ENCODE results near the gene CISTR.
A peak's percentile ranks its signal among the peaks of the same experiment; 100 is the strongest.
"Not testable (repeated sequence)": the region's sequence is repeated elsewhere in the genome, so short reads cannot be mapped to it uniquely, and the experiment has no call there.

The CISTR gene

DNA sequence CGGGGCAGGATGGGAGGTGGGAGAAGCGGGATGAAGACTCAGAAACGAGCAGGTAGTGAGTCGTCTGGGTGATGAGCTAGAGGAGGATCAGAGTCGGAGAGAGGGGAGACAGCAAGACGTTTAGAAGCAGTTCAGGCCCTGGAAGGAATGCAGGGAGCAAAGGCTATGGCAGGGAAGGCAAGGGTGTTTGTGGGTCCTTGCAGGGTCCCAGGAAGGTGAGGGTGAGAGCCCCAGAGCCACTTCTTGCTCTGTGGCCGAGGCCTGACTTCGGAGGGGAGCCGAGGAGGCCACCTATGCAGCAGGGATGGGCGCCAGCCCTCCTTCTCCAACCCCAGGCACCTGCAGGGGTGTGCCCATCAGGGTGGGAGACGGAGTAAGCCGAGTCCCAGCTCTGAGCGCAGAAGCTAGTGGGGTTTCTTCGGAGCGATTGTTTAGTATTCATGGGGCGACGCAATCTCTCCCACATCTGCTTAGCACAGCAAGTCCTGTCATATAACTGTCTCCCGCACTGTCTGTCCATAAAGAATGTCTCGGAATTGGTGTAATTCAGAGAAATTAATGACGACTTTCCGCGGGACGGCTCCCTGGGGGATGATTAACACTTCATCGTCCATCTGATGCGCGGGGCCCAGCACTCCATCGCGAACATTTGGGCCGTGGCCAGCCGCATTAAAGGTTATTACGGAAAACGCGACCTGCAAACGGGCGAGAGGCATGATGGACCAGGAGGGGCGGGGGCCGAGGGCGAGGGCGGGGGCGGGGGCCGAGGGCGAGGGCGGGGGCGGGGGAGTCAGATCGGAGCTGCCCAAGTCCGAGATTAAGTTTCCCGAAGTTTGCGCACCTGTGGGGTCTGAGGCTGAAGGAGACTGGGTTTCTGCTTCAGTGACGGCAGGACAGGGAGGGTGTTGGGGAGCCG is 12.3 kb downstream of the CISTR start:
- no peak for DNase-seq

- peak; percentile 50 for DNase-seq
Observed at GRCh38 chr12:53738406-53739213, 13.2 kb downstream of the CISTR start.

DNA sequence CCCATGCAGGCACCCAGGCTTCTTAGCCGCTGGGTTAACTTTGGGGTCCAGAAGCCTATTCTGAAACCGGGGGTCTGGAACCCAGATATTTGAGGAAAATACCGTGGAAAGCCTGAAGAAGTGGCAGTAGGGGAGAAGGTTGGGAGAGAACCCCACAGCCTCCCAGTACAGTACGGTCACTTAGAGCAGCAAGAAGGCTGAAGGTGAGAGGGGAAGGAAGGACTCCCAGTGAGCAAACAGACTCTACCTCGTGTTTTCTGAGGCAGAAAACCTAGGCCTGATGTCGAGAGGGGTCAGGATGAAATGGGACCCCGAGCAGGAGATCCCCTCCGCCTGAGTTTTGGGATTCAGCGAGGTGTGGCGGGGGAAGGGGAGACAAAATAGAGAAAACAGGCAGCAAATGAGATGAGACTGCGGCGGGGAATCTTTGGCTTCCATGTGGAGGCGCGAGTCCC is 13.8 kb downstream of the CISTR start:
- DNase-seq = no peak

DNA sequence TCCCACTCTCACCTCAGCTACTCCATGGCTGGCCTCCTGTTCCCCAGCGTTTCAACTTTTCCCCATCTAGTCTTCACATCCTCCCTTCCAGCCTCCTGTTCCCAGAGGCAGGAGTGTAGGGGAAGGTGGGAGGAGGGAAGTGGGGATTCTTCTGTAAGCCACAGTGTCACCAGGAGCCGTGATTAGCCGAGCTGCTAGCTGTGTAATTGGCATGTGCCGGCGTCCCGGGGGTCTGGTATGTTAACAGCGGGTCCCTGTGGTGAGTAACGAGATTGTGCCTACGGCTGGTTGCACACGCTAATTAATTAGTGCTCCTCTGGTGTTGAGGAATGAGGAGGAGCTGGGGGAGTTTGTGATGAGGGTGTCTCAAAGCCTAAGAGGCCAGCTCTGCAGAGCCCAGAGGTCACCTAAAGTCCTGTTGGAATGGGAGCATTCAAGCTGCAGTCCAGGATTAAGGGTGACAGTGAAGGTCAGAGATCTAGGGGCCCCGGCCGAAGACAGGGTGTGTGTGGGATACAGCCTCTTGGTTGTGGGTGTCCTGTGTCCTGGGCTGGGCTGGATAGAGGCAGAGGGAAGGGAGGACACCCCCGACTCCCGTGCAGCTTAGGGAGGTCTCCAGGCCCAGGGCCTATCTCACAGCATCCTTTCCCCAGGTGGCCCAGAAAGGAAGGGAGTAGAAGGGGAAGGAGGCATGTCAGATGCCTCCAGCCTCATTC is 14.5 kb downstream of the CISTR start:
- DNase-seq = no peak

DNA sequence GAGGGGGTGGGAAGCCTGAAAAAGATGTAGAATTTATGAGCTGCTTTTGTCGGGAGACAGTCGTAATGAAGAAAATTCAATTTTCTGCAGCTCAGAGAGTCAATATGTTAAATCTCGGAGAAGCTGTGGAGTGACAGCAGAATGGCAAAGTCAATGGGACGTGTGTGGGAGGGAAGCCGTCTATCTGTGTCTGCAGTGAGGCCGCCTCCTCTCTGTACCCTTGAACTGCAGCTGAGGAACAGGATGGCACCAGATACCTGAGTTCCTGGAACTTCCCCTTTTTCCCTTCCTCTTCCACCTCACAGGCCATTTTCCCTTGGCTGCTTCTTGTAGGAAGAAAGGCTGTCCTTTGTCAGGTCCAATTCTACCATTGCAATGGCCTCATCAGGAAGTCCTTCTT is 15.2 kb downstream of the CISTR start:
- DNase-seq = no peak

DNA sequence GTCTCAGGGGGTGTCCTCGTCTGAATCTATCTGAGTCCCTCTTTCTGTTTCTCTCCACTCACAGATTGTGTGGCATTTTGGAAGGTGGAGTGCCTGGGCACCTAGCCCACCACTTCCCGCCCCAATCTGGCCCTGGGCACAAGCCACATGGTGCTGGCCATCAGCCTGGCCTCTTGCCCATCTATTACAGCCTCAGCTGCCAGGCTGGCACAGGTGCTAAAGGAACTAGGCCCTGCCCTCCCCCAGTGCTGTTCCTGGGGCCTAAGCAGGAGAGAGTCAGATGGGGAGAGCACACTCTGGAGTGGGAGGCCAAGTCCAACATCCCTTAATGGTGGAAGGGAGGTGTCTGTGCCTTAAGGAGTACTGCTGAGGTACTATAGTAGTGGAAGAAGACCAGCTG is 16.2 kb downstream of the CISTR start:
- no peak for DNase-seq

DNA sequence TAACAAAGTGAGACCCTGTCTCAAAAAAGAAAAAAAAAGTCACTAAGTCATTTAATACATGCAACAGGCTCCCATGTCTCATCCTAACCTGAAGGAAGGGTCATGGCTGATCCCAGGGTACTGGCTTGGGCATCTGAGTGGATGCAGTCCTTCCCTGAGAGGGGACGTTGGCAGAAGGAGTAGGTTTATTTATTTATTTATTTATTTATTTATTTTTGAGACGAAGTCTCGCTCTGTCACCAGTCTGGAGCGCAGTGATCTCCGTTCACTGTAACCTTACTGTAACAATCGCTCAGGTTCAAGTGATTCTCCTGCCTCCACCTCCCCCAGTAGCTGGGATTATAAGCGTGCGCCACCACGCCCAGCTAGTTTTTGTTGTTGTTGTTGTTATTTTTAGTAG is 17.4 kb downstream of the CISTR start:
- no peak for DNase-seq

DNA sequence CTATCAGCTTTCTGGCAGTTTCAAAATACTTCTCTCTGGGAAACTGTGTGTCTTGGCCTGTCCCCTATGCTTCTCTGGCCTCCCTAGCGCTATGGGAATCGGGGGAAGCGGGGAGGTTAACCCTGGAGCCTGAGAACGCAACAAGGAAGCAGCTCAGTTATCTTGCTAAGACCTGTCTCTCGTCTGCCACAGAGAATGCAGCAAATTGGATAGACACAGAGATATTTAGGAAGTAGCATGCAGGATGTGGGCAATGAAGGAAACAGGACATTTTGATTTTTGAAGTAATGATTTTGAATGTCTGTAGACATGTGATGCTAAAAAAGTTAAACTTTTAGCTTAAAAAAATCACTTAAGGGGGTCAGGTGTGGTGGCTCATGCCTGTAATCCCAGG is 18.0 kb downstream of the CISTR start:
- no peak for DNase-seq

DNA sequence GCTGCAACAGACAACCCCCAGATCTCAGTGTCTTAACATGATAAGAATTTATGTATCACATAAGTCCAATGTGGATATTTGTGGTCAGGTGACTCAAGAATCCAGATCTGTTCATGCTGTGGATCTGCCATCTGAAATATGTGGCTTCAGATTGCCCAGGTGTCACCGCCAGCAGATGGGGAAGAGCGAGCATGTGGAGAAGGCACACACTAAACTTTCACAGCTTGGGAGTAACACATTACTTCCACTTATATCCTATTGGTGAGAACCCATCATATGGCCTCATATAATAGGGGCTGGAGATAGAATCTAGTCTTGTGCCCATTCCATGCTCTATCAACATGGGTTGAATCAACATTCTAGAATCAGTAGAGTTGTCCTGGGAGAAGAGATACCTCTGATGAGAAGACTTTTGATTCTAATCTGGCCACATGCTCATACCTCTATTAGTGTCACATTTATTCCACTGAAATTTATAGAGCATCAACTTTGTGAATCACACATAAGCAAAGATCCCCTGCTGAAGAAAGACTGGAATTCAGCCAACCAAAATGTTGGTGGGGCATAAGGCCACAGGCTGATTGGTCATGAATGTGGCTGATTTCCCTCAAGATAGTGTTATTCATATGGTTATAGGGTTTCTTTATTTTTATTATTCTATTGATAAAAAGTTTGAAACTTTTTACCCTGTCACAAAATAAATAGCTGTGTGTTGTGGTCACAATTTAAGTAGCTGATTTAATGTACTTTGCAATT is 18.6 kb downstream of the CISTR start:
- DNase-seq = no peak

GRCh38 chr12:53729644-53730043 is 22.1 kb downstream of the CISTR start:
- no peak for DNase-seq

DNA sequence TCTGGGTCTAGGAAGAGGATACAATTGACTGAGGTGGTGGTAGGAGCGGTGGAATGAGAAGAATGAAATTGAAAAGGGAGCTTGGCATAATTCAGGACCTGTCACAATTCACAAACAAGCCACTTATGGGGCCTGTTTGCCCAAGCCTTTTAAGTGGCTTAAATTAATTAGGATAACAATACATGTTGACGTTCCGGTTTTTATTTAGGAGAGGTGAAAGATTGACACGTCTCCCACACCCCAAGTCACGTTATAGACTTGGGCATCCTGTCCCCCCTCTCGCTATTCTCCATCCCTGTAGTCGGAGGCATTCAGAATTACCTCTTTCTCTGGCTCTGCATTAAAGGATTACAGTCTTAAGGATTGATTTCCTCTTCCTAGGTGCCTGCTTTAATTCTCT is 23.6 kb downstream of the CISTR start:
- no peak for DNase-seq

DNA sequence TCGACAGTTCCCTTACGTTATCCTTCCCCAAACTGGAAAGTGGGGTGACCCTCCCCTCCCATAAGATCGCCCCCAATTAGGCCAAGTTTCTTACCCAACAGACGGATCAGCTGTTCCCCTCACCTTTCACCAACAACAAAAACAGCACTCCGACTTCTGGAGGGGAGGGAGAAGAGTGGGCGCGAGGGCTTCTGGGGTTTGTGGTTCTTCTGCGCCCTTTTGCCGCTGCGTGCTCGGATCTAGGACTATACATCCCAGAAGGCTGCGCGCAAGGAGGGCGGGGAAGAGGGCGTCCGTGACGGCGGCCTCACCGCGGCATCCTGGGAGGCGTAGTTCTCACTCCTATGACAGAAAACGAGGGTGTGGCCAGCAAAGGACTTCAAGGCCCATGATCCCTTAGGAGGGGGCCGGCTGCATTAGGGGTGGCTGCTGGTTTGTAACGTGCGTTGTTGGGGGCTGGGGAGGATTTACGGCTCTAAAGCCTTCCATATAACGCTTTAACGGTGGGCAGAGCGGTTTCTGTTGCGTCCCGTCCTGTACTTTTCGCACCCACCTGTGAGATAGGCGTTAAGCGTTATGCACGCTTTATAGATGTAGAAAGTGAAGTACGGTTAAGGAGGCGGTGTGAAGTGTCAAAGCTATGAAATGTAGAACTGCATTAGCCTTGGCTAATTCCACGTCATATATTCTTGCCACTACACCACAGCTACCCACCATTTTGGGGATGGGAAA is 24.3 kb downstream of the CISTR start, which contains the start of gene CALCOCO1:
CALCOCO1 (minus strand) TSS at position 143 of the 732 bp plus-strand sequence. CDS start 2,210 bp downstream, outside the sequence.
- peak; percentile 93 for DNase-seq

DNA sequence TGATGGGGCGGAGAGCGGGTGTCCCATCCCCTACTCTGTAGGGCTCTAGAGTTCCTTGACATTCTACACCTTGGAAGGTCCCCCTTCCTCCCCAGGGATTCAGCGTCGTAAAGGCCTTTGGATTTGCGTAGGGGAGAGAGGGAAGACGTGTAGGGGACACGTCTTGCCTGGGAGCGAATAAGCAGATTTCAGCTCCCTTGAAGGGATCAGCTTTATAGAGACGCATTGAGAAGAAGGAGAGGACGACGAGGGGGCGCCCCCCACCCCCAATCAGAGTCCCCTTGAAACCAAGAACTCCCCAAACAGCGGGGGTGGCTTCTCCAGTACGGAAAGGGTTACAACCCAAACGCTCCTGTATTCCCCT is 24.9 kb downstream of the CISTR start:
- no peak for DNase-seq

- no peak for DNase-seq
Observed at GRCh38 chr12:53726341-53726740, 25.4 kb downstream of the CISTR start.

DNA sequence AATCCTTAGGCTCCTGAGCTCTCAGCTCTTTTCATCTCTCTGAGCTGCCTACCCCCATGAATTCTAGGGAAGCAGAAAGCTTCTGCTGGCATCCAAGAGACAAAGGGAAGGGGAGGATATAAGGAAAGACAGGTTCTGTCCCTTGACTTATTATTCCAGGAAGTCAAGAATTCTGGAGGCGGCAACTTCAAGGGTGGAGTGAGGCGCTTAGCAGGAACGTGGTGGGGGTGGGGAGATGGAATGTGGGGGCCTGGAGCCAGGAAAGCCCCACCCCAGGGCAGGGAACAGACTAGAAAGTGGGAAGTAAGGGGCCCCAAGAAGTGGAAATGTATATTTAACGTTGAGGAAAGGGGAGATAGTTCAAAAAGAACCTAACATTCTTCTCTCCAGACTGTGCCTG is 26.0 kb downstream of the CISTR start:
- no peak for DNase-seq

- no peak for DNase-seq
Observed at GRCh38 chr12:53722450-53723041, 29.2 kb downstream of the CISTR start.

DNA sequence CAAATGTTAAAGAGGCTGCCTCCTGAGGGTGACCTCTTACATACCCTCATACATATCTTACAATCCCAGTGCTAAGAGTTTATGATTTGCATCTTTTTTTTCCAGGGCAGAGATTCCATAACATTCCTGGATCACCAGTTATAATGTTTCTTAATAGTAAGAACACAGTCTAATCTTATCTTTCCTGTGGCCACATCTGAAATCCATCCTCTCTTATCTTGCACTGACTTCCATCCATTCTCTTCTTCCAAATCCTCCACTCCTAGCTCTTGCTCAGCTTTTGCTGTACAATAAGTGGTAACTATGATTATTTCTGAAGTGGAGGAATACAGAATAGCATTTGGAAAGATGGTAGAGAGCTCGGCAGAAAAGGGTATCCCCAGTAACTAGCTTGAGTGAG is 30.8 kb downstream of the CISTR start:
- DNase-seq = no peak

- DNase-seq = no peak
Observed at GRCh38 chr12:53719649-53720048, 32.1 kb downstream of the CISTR start.

DNA sequence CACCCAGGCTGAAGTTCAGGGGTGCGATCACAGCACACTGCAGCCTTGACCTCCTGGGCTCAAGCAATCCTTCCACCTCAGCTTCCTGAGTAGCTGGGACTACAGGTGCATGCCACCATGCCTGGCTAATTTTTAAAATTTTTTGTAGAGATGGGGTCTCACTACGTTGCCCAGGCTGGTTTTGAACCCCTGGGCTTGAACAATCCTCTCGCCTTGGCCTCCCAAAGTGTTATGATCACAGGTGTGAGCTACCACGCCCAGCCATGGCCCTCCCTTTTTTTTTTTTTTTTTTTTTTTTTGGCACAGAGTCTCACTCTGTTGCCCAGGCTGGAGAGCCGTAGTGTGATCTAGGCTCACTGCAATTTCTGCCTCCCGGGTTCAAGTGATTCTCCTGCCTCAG is 33.2 kb downstream of the CISTR start:
- DNase-seq = not testable (repeated sequence)

DNA sequence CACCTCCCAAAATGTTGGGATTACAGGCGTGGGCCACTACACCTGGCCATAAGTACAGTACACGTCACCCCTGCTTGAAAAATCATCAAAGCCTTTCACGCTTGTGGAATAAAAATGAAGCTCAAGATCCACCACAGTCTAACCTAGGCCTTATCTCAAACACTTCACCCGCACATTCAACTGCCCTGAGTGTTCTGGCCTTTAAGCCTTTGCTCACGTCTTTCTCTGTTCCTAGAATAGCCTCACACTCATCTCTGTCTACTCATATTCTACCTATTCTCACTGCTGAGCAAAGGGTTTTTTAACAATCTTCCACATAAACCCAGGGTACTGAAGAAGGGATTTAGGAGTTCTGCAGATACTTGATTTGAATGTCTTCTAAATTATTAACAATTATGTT is 34.5 kb downstream of the CISTR start:
- no peak for DNase-seq

DNA sequence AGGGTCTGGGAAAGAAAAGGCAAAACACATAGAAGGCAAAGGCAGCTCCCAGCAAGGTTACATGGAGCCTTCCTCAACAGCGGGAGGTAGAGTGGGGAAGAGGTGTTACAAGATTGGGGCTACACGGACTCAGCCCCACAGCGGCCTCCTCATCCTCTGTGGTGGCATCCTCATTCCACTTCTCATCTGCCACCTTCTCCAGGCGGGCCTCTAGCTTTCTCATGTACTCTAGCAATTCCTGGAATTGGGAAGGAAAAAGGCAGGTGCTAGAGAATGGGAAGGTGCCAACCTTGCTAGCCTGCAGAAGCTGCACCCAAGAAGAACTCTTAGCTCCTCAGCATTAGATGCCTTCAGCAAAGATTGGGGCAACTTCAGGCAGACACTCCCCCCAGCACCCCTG is 37.8 kb downstream of the CISTR start:
- no peak for DNase-seq

Data from activated CD4-positive, CD25-positive, alpha-beta regulatory T cell treated with anti-CD3 and anti-CD28 coated beads, Interleukin-2, amount 50 U/mL, for 72 hours (primary cell).